ENCODE results near the gene CELF2. TPM values are rescaled to one million over a fixed set of nuclear protein-coding genes. Genes with fewer than 3 reads are reported as not detected.
A peak's percentile ranks its signal among the peaks of the same experiment; 100 is the strongest.

Gene CELF2
- total RNA-seq, 1 experiment from 2014 or later: 0.51 TPM

DNA sequence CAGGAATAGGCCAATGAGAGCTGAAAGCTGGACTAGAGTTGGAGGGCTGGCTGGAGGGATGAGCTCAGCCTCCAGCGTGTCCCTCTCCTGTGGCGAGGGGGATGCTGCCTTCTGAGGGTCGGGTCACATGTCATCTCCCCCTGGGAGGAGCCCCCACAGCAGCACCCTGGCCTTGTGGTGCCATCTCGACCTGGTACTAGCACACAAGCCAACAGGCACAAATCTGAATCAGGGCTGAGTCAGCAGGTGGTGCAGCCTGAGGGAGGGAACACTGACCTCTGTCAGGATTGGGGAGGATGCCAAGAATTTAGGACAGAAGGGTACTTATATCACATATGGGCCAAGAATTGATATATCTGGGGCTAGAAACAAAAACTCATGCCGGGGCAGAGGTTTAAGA lies 280.4 kb downstream of the CELF2 start:
- DNase-seq (ENCODE audit: low read depth): peak; percentile 35

DNA sequence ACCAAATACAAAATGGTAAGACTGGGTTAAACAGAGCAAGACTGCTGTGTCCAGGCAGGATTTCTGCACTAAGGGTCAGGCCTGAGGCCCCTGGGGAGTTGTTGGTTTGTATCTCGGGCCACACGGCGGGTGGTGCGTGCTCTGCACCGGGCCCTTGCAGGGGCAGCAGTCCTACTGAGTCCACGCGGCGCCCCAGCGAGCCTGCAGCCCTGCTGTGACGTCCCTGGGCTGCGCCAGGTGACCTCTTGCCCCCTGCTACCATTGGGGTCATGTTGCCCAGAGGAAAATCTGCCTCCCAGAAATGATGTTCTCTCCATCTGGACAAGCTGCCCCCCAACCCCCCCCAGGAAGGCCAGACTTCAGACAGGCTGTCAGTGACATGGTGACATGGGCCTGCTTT lies 281.5 kb downstream of the CELF2 start:
- no peak for DNase-seq (ENCODE audit: low read depth)

DNA sequence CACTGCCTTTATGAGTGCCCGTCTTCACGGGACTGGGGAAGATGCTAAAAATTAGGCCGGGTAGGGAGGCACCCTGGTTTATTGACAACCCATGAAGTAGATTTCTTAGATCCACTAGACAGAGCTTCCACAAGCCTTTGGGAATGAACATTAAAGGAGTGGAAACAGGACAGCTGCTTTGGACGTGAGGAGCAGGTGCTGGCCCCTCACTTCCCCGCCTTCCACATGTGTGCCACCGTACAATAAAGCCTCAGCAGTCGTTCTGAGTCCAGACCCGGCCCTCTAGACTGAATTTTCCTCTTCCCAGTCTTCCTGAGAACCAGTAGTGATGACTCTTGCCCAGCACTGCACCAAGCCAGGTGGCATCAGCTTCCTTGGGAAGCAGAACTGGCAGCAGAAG lies 282.4 kb downstream of the CELF2 start:
- no peak for DNase-seq (ENCODE audit: low read depth)

- no peak for DNase-seq (ENCODE audit: low read depth)
These were observed 282.9 kb downstream of the CELF2 start for GRCh38 chr10:11300563-11300962.

DNA sequence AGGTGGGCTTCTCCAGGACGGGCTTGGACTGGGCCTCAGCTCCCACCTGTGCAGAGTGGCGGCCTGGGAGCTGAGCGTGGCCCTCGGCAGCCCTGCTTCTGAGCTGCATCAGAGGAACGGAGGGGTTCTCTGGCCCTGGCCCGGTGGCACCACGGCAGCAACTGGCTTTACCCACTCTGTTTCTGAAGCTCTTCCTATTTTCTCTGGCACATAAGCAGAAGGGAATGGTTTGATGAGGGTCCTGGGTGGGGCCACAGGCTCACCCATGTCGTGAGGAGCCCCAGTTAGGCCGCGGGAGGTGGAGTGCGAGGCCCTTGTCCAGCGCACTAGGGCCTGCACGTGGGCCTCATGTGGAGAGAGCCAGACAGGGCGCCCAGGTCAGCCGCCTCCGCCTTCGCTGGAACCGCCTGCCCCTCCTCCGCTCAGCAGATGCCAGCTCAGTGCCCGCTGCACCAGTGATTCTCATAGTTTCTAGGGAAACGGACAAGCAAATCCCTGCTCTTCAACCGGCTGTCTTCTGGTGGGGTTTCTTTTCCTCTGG lies 284.0 kb downstream of the CELF2 start:
- DNase-seq (ENCODE audit: low read depth): no peak

DNA sequence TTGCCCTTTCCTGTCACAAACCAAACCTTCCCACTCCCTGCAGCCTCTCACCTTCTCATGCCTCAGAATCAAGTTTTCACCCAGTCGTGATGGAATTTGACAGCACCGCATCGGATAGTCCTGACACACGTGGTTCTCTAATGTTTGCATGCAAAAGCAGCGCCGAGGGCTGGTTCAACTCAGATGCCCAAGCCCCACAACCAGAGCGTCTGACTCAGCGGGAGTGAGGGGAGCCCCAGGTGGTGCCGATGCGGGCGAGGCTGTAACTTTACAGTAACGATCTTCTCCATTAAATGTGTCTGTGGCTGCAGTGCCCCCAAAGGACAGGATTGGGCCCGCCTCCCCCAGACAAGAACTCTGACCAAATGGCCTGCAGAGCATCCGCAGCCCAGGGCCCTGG lies 284.5 kb downstream of the CELF2 start:
- no peak for DNase-seq (ENCODE audit: low read depth)

- no peak for DNase-seq (ENCODE audit: low read depth)
These were observed 285.9 kb downstream of the CELF2 start for GRCh38 chr10:11303361-11304170.

DNA sequence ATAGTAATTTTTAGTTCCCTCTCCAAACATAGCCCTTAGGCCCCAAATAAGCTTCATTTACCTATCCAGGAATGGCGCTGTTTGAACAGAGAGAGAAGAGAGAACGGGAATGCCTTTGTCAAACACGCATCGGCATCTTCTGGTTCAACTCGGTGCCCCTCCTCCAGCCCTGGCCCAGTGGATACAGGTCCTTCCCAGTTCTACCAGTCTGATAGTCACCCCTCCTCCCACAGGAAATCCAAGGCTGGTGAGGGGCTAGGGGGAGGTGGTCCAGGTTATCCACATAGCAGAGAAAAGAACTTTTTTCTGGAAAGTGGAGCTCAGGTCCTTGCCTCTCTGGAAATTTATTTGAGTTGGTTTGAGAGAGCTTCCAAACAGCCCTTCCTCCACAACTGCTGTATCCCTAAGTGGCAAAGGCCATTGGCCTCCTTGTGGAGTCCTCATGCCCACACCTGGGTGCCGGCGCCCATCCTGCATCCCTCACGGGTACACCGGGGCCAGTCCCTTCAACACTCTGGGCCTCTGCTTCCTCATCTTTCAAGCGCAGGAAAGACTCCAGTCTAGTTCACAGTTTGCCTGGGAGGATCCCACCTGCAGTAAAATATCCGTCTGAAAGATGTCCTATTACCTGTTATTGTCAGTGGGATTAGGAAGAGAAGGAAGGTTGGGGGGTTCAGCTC lies 287.4 kb downstream of the CELF2 start:
- no peak for DNase-seq (ENCODE audit: low read depth)

DNA sequence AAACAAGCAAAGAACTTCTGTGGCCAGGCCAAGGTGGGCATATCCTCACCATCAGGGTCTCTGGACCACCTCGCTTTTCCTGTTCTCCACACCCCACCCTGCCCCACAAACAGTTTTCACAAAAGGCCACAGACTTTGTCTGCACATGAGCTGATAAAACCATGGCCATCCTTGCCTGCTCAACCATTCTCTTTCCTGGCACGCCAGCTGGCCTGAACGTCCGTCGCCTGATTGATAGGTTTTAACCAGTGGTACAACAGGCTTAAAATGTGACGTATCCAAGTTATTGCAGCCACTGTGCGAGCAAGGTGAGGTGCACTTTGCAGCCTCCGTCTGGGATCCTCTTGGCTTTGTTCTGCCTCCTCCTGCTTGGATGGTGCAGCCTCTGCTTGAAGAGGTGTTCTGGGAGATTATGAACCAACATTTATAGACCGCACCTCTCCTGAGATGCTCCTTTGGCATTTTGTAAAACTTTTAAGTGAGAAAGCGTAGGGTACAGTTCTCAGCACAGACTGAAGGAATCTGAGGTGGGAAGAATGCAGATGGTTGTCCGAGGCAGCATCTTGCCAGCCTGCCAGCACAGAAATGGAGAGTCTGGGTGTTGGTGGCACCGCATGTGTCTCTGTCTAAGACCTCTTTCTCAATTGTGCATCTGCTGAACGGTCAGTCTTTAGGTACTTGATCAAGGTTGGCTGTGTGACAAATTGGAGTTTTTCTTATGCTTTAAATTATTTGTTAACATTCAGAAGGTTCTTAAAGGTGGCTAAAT lies 288.3 kb downstream of the CELF2 start:
- DNase-seq (ENCODE audit: low read depth): no peak

GRCh38 chr10:11307004-11307403 lies 289.3 kb downstream of the CELF2 start:
- no peak for DNase-seq (ENCODE audit: low read depth)

- DNase-seq (ENCODE audit: low read depth): no peak
These were observed 290.3 kb downstream of the CELF2 start for GRCh38 chr10:11307937-11308336.

- DNase-seq (ENCODE audit: low read depth): no peak
These were observed 293.4 kb downstream of the CELF2 start for GRCh38 chr10:11311027-11311426.

DNA sequence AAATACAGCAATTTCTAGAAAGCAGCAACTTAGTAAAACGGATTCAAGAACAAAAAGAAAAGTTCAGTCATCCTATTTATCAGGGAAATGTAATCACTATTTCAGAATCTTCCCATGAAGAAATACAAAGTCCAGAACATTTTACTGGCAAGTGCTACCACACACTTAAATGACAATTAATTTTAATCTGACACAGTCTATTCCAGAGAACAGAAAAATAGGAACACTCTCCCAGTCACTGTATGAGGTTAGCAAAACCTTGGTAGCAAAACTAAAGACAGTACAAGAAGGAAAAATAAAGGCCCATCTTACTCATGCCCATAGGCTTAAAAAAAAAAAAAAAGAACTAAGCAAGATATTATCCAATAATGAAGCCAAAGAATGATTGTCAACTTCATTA lies 295.8 kb downstream of the CELF2 start:
- no peak for DNase-seq (ENCODE audit: low read depth)

GRCh38 chr10:11317936-11318670 lies 300.4 kb downstream of the CELF2 start:
- DNase-seq (ENCODE audit: low read depth): no peak

DNA sequence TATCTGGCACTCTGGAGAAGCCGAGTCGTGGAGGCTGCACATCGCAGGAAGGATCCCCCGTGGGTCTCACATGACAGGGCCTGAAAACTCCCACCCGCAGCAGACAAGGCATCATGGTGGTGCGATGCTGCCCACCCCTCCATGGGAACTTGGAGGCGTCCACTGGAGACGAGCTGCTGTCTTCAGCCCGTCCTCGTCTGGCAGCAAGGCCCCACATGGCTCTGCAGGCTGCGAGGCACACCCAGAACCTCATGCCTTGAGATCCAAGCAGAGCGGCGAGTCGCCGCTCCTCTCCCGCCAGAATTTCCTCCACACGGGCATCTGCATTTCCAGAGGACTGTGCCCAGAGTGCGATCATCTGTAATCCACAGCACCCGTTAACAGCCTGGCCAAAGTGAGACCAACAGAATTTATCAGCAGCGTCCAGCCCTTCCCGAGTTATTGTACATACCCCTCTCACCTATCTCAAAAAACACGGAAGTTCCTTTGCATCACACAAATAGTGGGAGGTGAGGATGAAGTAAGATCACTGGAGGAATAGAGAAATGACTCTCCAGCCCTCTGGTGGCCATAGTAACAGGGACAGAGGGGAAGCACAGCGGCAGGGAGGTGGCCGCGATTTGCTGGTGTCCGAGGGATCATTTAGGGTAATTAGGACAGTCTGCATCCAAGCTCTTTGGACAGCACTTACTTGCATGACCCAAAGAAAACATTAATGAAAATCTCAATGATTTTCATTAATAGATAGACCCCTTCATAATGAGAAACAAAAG lies 301.3 kb downstream of the CELF2 start:
- DNase-seq (ENCODE audit: low read depth): no peak

DNA sequence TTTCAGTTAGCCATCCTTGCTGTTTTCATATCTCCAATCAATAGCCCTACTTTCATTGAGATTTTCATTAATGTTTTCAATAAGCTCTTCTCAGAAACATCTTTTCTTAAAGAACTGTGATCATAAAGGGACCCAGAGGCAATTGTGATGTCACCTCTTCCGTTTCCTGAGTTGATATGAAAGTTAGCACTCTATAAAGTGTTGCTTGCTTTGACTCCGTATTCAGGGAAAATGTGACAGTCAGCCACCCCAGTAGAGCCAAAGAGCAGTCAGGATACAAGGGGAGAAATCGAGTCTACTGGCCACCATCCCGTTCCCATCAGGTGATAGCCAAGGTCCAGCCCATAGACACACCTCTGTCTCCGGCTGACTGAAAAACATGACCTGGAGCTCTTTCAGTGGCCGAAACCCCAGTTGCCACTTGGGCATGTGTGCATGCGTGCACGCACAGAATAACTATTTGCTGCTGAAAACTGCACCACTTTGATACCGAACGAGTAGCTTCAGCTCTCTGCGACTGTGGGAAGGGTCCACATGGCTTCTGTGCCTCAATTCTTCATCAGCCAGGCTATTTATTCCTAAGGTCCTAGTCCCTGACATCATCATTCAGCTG lies 302.4 kb downstream of the CELF2 start:
- no peak for DNase-seq (ENCODE audit: low read depth)

DNA sequence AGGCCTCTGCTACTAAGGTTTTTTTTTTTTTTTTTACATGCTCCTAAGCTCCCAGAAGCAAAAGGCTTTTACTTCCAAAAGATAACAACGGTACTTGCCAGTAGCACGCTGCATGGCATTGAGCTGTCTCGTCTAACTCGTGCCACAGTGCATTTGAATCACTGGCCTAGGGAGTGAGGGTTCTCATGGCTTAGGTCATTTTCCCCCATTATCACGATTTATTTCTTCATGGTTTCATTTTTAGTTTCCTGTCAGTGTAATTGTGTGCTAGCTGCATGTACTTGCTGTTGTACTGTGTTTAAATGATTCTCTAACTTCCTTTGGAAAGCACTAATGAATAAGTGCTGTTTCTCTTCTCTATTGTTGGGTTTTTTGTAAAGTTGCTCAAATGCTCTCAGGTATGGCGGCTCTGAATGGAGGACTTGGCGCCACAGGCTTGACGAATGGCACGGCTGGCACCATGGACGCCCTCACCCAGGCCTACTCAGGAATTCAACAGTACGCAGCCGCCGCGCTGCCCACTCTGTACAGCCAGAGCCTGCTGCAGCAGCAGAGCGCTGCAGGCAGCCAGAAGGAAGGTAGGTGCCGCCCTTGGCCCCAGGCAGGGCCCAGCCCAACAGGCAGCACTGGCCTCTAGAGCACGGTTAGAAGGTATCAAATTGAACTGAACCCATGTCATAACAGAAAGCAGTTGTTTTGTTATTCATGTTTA lies 303.3 kb downstream of the CELF2 start:
- no peak for DNase-seq (ENCODE audit: low read depth)

GRCh38 chr10:11322698-11323097 lies 305.0 kb downstream of the CELF2 start:
- DNase-seq (ENCODE audit: low read depth): no peak

GRCh38 chr10:11324761-11325321 lies 307.2 kb downstream of the CELF2 start:
- DNase-seq (ENCODE audit: low read depth): no peak

Measured in Daoy (cell line).